Suprapubic skin (tissue), 3 donors: ENCODE results near the gene E2F3.

Experiments
- POLR2AphosphoS5 ChIP-seq, 3 donors: sonication (generic); formaldehyde crosslinking; IDR thresholded peaks; one replicate each; pipeline ENCODE4 v1.6.1; 2017; ENCODE audit warnings: antibody characterized with exemption in 3 of 3
- TF ChIP-seq, protein P1 (sequence below), 2 donors: fragments of 200-600 bp in 1 of 2; fragments of 450-650 bp in 1 of 2; sonication (generic) in 1 of 2; IDR thresholded peaks; one replicate each; pipeline ENCODE4 v1.5.1; 2016 to 2019; ENCODE audit warnings: antibody characterized with exemption in 2 of 2, mild to moderate bottlenecking in 1 of 2, moderate library complexity in 1 of 2

DNA sequence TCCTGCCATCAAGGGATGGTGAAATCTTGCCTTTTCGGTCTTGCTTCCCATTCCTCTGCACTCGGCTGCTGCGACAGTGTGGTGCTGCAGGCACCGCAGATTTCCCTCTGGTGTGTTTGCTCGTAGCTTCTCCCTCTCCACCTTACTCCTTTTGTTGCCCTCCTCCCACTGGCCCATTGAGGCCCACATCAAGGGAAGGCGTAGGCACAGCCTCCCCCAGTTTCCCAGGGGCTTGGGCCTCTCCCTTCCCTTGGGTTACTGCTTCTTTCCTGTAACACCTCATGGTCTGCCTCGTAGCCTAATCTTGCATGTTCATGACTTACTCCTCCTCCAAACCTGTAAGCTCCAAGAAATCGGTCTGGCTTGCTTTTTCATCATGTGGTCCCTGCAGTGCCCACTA is 9.9 kb downstream of the E2F3 start:
- TF ChIP-seq POLR2AphosphoS5 (IDR thresholded peaks at IDR 0.05), result no peak
- TF ChIP-seq, protein P1, sequence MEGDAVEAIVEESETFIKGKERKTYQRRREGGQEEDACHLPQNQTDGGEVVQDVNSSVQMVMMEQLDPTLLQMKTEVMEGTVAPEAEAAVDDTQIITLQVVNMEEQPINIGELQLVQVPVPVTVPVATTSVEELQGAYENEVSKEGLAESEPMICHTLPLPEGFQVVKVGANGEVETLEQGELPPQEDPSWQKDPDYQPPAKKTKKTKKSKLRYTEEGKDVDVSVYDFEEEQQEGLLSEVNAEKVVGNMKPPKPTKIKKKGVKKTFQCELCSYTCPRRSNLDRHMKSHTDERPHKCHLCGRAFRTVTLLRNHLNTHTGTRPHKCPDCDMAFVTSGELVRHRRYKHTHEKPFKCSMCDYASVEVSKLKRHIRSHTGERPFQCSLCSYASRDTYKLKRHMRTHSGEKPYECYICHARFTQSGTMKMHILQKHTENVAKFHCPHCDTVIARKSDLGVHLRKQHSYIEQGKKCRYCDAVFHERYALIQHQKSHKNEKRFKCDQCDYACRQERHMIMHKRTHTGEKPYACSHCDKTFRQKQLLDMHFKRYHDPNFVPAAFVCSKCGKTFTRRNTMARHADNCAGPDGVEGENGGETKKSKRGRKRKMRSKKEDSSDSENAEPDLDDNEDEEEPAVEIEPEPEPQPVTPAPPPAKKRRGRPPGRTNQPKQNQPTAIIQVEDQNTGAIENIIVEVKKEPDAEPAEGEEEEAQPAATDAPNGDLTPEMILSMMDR (IDR thresholded peaks at IDR 0.05), result no peak
